Measurements from ENCODE around the gene ELK3. TPM values are rescaled to one million over a fixed set of nuclear protein-coding genes. Genes with fewer than 3 reads are reported as not detected.
A peak's percentile ranks its signal among the peaks of the same experiment; 100 is the strongest.

ELK3 gene
- total and polyA plus RNA-seq, 9 of the 15 experiments (the other 6 are each of a cell fraction or from before 2014, with no cell fraction given): 1.5 to 5.5 (median 2.9) TPM

- ChIA-PET CTCF (ENCODE audit: low intra/inter-chr PET ratio) (no interaction called here), POLR2A (interaction anchor here (1.2 kb wide), 1 partner anchor 129 kb away, joined by 3 read pairs; no protein-coding TSS in a partner anchor)
- 3% methylated on average over 12 of the region's 14 CpGs for WGBS (ENCODE audit: insufficient coverage, low coverage, missing lambda C conversion rate)
- H3K4me1 ChIP-seq (replicated peaks in 1 of 2; ENCODE audit: control insufficient read depth in 2 of 2, insufficient read depth in 2 of 2, low read length in 2 of 2): peaks cover 14% of the 10 kb centered on the region in 2 experiments
- no peaks in the 10 kb centered on the region for H3K9me3 ChIP-seq (replicated peaks; ENCODE audit: control insufficient read depth, insufficient read depth, low read depth, low read length)
- peak; percentile 21 for ATAC-seq
- FAIRE-seq: peak; percentile 23
- peak; percentile 53 for TF ChIP-seq CBFA2T3 (IDR thresholded peaks at IDR 0.05)
- TF ChIP-seq FOSL1 (tag; conservative IDR thresholded peaks at IDR 0.05): 0 out of 2 replicates have a peak, but pooled peaks have one; percentile 22
- TF ChIP-seq, protein P1, sequence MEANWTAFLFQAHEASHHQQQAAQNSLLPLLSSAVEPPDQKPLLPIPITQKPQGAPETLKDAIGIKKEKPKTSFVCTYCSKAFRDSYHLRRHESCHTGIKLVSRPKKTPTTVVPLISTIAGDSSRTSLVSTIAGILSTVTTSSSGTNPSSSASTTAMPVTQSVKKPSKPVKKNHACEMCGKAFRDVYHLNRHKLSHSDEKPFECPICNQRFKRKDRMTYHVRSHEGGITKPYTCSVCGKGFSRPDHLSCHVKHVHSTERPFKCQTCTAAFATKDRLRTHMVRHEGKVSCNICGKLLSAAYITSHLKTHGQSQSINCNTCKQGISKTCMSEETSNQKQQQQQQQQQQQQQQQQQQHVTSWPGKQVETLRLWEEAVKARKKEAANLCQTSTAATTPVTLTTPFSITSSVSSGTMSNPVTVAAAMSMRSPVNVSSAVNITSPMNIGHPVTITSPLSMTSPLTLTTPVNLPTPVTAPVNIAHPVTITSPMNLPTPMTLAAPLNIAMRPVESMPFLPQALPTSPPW (CRISPR knock-in tag; IDR thresholded peaks at IDR 0.05): peak; percentile 14; the same call in 1 of the 2 replicates
- TF ChIP-seq RBM22 (IDR thresholded peaks at IDR 0.05; ENCODE audit: low read depth, low read length, poor library complexity, severe bottlenecking): no peak
- TF ChIP-seq TAF15 (IDR thresholded peaks at IDR 0.05; ENCODE audit: low read depth, low read length): no peak
- peak in 1 of 2 experiments; percentile 39; a peak in 1 of 4 replicates for TF ChIP-seq FOXA3 (CRISPR knock-in tag; conservative IDR thresholded peaks at IDR 0.05 in 1 of 2, IDR thresholded peaks at IDR 0.05 in 1 of 2)
- TF ChIP-seq, protein P2, sequence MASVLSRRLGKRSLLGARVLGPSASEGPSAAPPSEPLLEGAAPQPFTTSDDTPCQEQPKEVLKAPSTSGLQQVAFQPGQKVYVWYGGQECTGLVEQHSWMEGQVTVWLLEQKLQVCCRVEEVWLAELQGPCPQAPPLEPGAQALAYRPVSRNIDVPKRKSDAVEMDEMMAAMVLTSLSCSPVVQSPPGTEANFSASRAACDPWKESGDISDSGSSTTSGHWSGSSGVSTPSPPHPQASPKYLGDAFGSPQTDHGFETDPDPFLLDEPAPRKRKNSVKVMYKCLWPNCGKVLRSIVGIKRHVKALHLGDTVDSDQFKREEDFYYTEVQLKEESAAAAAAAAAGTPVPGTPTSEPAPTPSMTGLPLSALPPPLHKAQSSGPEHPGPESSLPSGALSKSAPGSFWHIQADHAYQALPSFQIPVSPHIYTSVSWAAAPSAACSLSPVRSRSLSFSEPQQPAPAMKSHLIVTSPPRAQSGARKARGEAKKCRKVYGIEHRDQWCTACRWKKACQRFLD (CRISPR knock-in tag; IDR thresholded peaks at IDR 0.05): 0 out of 2 replicates have a peak, but pooled peaks have one; percentile 8
- TF ChIP-seq CREM (IDR thresholded peaks at IDR 0.05; ENCODE audit: low read depth): 0 out of 2 replicates have a peak, but pooled peaks have one; percentile 3
- peak; percentile 20; the same call in 1 of the 2 replicates for TF ChIP-seq TAL1 (IDR thresholded peaks at IDR 0.05)
- no TSS peak for BruUV-seq (replicated peaks)
- no peaks in the 10 kb centered on the region for H3K36me3 ChIP-seq (ENCODE audit: control insufficient read depth, insufficient read depth, low read length)
- DNase-seq (ENCODE audit: extremely low read depth in 1 of 4, low spot score in 3 of 4): peak in 2 of 4 experiments; percentile 45 to 51
- peak overlapping the region; percentile 14; the same call in 1 of the 2 replicates for H3K4me3 ChIP-seq
- no peaks in the 10 kb centered on the region for H3K9me1 ChIP-seq (ENCODE audit: control insufficient read depth, insufficient read depth, low read length)
- H4K20me1 ChIP-seq (replicated peaks; ENCODE audit: control insufficient read depth, insufficient read depth, low read length): no peaks in the 10 kb centered on the region
- intact Hi-C loops (cut with micrococcal nuclease) (loop anchor here (5.0 kb wide), 1 partner anchor 39 kb away; no protein-coding TSS in a partner anchor), in situ Hi-C loops (cut with MboI) (no loop called here)
- peak overlapping the region; percentile 75 for H2AFZ ChIP-seq (ENCODE audit: low read depth, low read length)
- H3K27me3 ChIP-seq (ENCODE audit: control insufficient read depth in 2 of 2, insufficient read depth in 2 of 2, low read length in 2 of 2): peaks cover 2 to 9% of the 10 kb centered on the region in 2 experiments; a peak in 3 of 5 replicates
- no peak overlapping the region for H3K27ac ChIP-seq (ENCODE audit: extremely low read depth, low read depth, low read length)
- H3K9ac ChIP-seq (ENCODE audit: insufficient read depth in 1 of 2, low read depth in 2 of 2, low read length in 2 of 2): peak overlapping the region in 1 of 2 experiments; percentile 53; a peak in 2 of 4 replicates
- H3K79me2 ChIP-seq (ENCODE audit: control insufficient read depth, insufficient read depth, low read length): no peaks in the 10 kb centered on the region
- peak overlapping the region; percentile 56 for H3K4me2 ChIP-seq (ENCODE audit: insufficient read depth, low read length)
Measured at GRCh38 chr12:96195845-96196451, 1.8 kb downstream of the ELK3 start.
